GM12878 (cell line): Measurements from ENCODE around the gene ZNF280C. TPM values are rescaled to one million over a fixed set of nuclear protein-coding genes. Genes with fewer than 3 reads are reported as not detected.

Experiments used
- ATAC-seq: fragments of 200-7000 bp; cut with Tn5 transposase; 3 replicates; pipeline ENCODE4 v1.9.1; 2020; ENCODE audit warnings: mild to moderate bottlenecking, moderate library complexity
- BruUV-seq: library from RNA; stranded (reverse); fragments of 400-500 nt; replicated peaks from 2 replicates; lab custom pipeline; 2021; lab: Mats Ljungman, UMichigan
- CTCF ChIA-PET: fragments of 300-600 bp; sonication (Branson Sonifier 250); formaldehyde crosslinking; extraction: SDS; loops from one replicate; lab custom pipeline; 2021; ENCODE audit warnings: inconsistent platforms; lab: Yijun Ruan, JAX
- POLR2A ChIA-PET: fragments of 350-600 bp; formaldehyde crosslinking; extraction: SDS; loops from one replicate; lab custom pipeline; 2021; ENCODE audit warnings: inconsistent platforms; lab: Charles Lee
- RAD21 ChIA-PET: fragments of 300-600 bp; sonication (Branson Sonifier 250); formaldehyde crosslinking; loops from one replicate; lab custom pipeline; 2023; ENCODE audit warnings: antibody characterized with exemption; ENCODE audit not compliant: unreplicated experiment; lab: Charles Lee
- SMC1A ChIA-PET: fragments of 300-600 bp; sonication (Branson Sonifier 250); formaldehyde crosslinking; loops from one replicate; lab custom pipeline; 2023; ENCODE audit not compliant: unreplicated experiment, uncharacterized antibody; lab: Charles Lee
- DNase-seq: peaks from one replicate; pipeline ENCODE4 v3.0.0-alpha.2; 2011; ENCODE audit warnings: low read depth, low spot score
- FAIRE-seq: peaks from 3 replicates; lab custom pipeline; 2011; peaks lifted over from hg19 to GRCh38; lab: Jason Lieb, UNC
- H2AFZ ChIP-seq: 2 replicates; pipeline ENCODE4 v1.6.0; 2011; ENCODE audit warnings: low read depth, low read length, control low read depth; ENCODE audit not compliant: control insufficient read depth
- H3K27ac ChIP-seq: 2 replicates; pipeline ENCODE4 v1.5.1; 2011; ENCODE audit warnings: control low read depth; ENCODE audit not compliant: control insufficient read depth, insufficient read depth
- H3K27me3 ChIP-seq, 2 experiments: replicated peaks in 1 of 2; 2 replicates each; pipeline versions ENCODE4 v1.6.0 to v1.6.1; 2011; ENCODE audit warnings: low read length in 1 of 2; ENCODE audit not compliant: control insufficient read depth in 2 of 2, insufficient read depth in 2 of 2
- H3K36me3 ChIP-seq, 2 experiments: 2 replicates each; pipeline ENCODE4 v1.5.1; 2011; ENCODE audit warnings: low read length in 1 of 2; ENCODE audit not compliant: control insufficient read depth in 2 of 2, insufficient read depth in 2 of 2
- H3K4me1 ChIP-seq: 2 replicates; pipeline ENCODE4 v1.6.1; 2011; ENCODE audit warnings: mild to moderate bottlenecking, low read length, moderate library complexity, mixed read lengths; ENCODE audit not compliant: control insufficient read depth, insufficient read depth
- H3K4me2 ChIP-seq: 2 replicates; pipeline ENCODE4 v1.6.0; 2011; ENCODE audit warnings: control low read depth; ENCODE audit not compliant: control insufficient read depth, insufficient read depth
- H3K4me3 ChIP-seq: fragments of 200-600 bp; sonication (generic); 2 replicates; pipeline ENCODE4 v1.5.1; 2016
- H3K79me2 ChIP-seq: 2 replicates; pipeline ENCODE4 v1.6.0; 2011; ENCODE audit warnings: low read length; ENCODE audit not compliant: control insufficient read depth, insufficient read depth
- H3K9ac ChIP-seq: 2 replicates; pipeline ENCODE4 v1.8.0; 2011; ENCODE audit warnings: low read length, control low read depth, mixed read lengths; ENCODE audit not compliant: control insufficient read depth, insufficient read depth
- H3K9me3 ChIP-seq: replicated peaks from 3 replicates; pipeline ENCODE4 v1.5.1; 2011; ENCODE audit warnings: mild to moderate bottlenecking, low read length; ENCODE audit not compliant: control insufficient read depth, insufficient read depth
- H4K20me1 ChIP-seq: 2 replicates; pipeline ENCODE4 v1.6.0; 2011; ENCODE audit not compliant: control insufficient read depth, insufficient read depth
- ASH2L ChIP-seq: fragments of 300-600, 200-600 bp; sonication (generic); IDR thresholded peaks from 2 replicates; pipeline ENCODE4 v1.6.1; 2017; ENCODE audit warnings: low read depth, mild to moderate bottlenecking, borderline replicate concordance
- EGR1 ChIP-seq, 2 experiments: IDR thresholded peaks; 1 replicate in 1 of 2; 2 replicates in 1 of 2; pipeline ENCODE4 v1.6.1; 2011 to 2012; ENCODE audit warnings: low read depth in 2 of 2, low read length in 2 of 2, borderline replicate concordance in 1 of 2, mild to moderate bottlenecking in 1 of 2, moderate library complexity in 1 of 2
- ESRRA ChIP-seq: IDR thresholded peaks from 2 replicates; pipeline ENCODE4 v1.6.1; 2012; ENCODE audit warnings: mild to moderate bottlenecking, low read length, improper control_type of control experiment
- EZH2 ChIP-seq: IDR thresholded peaks from 2 replicates; pipeline ENCODE4 v1.6.1; 2012; ENCODE audit warnings: low read depth, mild to moderate bottlenecking, control low read depth, inconsistent platforms, low read length, borderline replicate concordance; ENCODE audit not compliant: control insufficient read depth
- FOXK2 ChIP-seq: fragments of 450-650 bp; IDR thresholded peaks from 2 replicates; pipeline ENCODE4 v1.6.1; 2017; ENCODE audit warnings: mild to moderate bottlenecking, moderate library complexity
- HDAC6 ChIP-seq: fragments of 200-600 bp; sonication (generic); IDR thresholded peaks from one replicate; pipeline ENCODE4 v1.8.0; 2017; ENCODE audit warnings: antibody characterized with exemption; ENCODE audit not compliant: unreplicated experiment
- HDGF ChIP-seq: fragments of 450-650 bp; IDR thresholded peaks from 2 replicates; pipeline ENCODE4 v1.6.1; 2016; ENCODE audit warnings: antibody characterized with exemption
- MYB ChIP-seq: fragments of 150-350 bp; IDR thresholded peaks from 2 replicates; pipeline ENCODE4 v1.6.1; 2014; ENCODE audit warnings: mild to moderate bottlenecking, low read depth, low read length, borderline replicate concordance
- NFXL1 ChIP-seq: fragments of 450-650 bp; IDR thresholded peaks from 2 replicates; pipeline ENCODE4 v1.6.1; 2017; ENCODE audit warnings: antibody characterized with exemption, mild to moderate bottlenecking, borderline replicate concordance
- POLR2A ChIP-seq: IDR thresholded peaks from 2 replicates; pipeline ENCODE4 v1.6.1; 2011; ENCODE audit warnings: low read depth, mild to moderate bottlenecking, low read length
- STAT3 ChIP-seq: IDR thresholded peaks from 2 replicates; pipeline ENCODE4 v1.6.1; 2011; ENCODE audit warnings: low read depth, low read length, improper control_type of control experiment
- WGBS: methylation state at CpG from one replicate; pipeline ENCODE4 v1.1.6; 2016; ENCODE audit warnings: low lambda C conversion rate; ENCODE audit not compliant: insufficient replicate concordance, insufficient coverage; ENCODE audit errors: missing lambda C conversion rate; 5-methylcytosine and 5-hydroxymethylcytosine counted together
- in situ Hi-C: fragments of 300-500 bp; cut with MboI; formaldehyde crosslinking; loops from 9 replicates; pipeline ENCODE4 v1.14.3; 2018; ENCODE audit warnings: mixed read lengths
- intact Hi-C: fragments of 100-400 bp; cut with micrococcal nuclease; formaldehyde crosslinking; loops from one replicate; pipeline ENCODE4 v1.14.2; 2022; ENCODE audit not compliant: unreplicated experiment
- polyA plus RNA-seq, 11 experiments: library from polyadenylated mRNA; depleted of rRNA in 4 of 11; unstranded in 6 of 11; stranded (reverse) in 5 of 11; fragments of >200 nt; fragmentation: Nextera tagmentation in 4 of 11; fragmentation: Illumina TruSeq in 1 of 11; extraction: Ambion mirVana in 4 of 11; extraction: Trizol in 1 of 11; gene quantifications; 1 replicate in 1 of 11; 2 replicates in 10 of 11; pipeline versions ENCODE4 v1.2.1 to v1.2.3, GENCODE V29; 2011 to 2016; ENCODE audit warnings: inconsistent platforms in 2 of 11, missing spikeins in 2 of 11, low read depth in 1 of 11
- total RNA-seq, 4 experiments: library from RNA; depleted of rRNA in 3 of 4; stranded (reverse); fragments of >200 nt in 3 of 4; fragmentation: Illumina TruSeq in 1 of 4; extraction: Trizol in 1 of 4; gene quantifications; 2 replicates each; pipeline versions ENCODE4 v1.2.1 to v1.2.3, GENCODE V29; 2013 to 2021
- TF ChIP-seq, protein P1 (sequence below): IDR thresholded peaks from 2 replicates; pipeline ENCODE4 v1.6.1; 2012; ENCODE audit warnings: improper control_type of control experiment, low read depth, low read length; ENCODE audit not compliant: insufficient replicate concordance
- TF ChIP-seq, protein P2 (sequence below): fragments of 450-650 bp; conservative IDR thresholded peaks from 2 replicates; pipeline ENCODE4 v1.6.1; 2017; ENCODE audit warnings: mild to moderate bottlenecking, moderate library complexity
- TF ChIP-seq, protein P3 (sequence below): fragments of 150-350 bp; IDR thresholded peaks from 2 replicates; pipeline ENCODE4 v1.6.1; 2016; ENCODE audit warnings: low read depth, low read length

Gene ZNF280C
- total and polyA plus RNA-seq, 10 of the 15 experiments (the other 5 are each of a cell fraction or from before 2014, with no cell fraction given): 0.82 to 8.8 (median 5.7) TPM

DNA sequence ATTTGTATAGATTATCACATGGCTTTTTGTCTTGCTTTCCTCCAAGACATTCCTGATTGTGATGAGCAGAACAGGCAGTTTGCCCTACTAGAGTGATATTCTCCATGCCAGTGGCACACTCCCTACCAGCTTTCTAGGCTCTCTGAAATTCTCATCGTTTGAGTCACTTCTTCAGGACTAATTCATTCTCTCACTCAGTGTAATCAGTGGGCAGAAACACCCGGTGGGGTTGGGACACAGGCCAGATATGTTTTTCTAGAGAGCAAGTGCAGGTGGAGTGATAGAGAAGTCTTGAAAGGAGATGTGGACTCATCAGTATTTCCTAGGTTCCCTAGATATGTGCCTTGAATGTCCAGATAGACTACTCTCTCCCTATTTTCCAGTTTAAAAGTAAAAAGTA, 83.8 kb downstream of the ZNF280C start:
- no peak for DNase-seq
- Histone ChIP-seq H3K4me1 (peaks cover 7% of the 10 kb centered on the region), H3K9me3 (no peaks in the 10 kb centered on the region; the same call in 2 of the 3 replicates), H2AFZ (no peak overlapping the region), H3K79me2 (peaks cover 2% of the 10 kb centered on the region; the same call in 1 of the 2 replicates), H4K20me1 (no peaks in the 10 kb centered on the region), H3K27me3 (no peaks in the 10 kb centered on the region), H3K27ac (no peak overlapping the region), H3K9ac (no peak overlapping the region), H3K4me2 (no peak overlapping the region), H3K4me3 (no peak overlapping the region), H3K36me3 (0 out of 4 replicates have a peak, but pooled peaks cover 0 to 3% of the 10 kb centered on the region in 2 experiments)
- WGBS: 29% methylated on average over 2 of the region's 2 CpGs
- POLR2A ChIA-PET: interaction anchor here (0.7 kb wide), 1 partner anchor 60 kb away, joined by 3 read pairs; no protein-coding TSS in a partner anchor
- FAIRE-seq: no peak
- ATAC-seq: no peak
- RAD21 ChIA-PET: no interaction called here
- SMC1A ChIA-PET: no interaction called here
- BruUV-seq: no TSS peak
- intact Hi-C loops: no loop called here
- CTCF ChIA-PET: interaction anchor here (1.0 kb wide), 1 partner anchor 105 kb away, joined by 3 read pairs; no protein-coding TSS in a partner anchor
- in situ Hi-C loops: loop anchor here (25.0 kb wide), 1 partner anchor 573 kb away; no protein-coding TSS in a partner anchor
- TF ChIP-seq HDAC6: no peak
- TF ChIP-seq, protein P1, sequence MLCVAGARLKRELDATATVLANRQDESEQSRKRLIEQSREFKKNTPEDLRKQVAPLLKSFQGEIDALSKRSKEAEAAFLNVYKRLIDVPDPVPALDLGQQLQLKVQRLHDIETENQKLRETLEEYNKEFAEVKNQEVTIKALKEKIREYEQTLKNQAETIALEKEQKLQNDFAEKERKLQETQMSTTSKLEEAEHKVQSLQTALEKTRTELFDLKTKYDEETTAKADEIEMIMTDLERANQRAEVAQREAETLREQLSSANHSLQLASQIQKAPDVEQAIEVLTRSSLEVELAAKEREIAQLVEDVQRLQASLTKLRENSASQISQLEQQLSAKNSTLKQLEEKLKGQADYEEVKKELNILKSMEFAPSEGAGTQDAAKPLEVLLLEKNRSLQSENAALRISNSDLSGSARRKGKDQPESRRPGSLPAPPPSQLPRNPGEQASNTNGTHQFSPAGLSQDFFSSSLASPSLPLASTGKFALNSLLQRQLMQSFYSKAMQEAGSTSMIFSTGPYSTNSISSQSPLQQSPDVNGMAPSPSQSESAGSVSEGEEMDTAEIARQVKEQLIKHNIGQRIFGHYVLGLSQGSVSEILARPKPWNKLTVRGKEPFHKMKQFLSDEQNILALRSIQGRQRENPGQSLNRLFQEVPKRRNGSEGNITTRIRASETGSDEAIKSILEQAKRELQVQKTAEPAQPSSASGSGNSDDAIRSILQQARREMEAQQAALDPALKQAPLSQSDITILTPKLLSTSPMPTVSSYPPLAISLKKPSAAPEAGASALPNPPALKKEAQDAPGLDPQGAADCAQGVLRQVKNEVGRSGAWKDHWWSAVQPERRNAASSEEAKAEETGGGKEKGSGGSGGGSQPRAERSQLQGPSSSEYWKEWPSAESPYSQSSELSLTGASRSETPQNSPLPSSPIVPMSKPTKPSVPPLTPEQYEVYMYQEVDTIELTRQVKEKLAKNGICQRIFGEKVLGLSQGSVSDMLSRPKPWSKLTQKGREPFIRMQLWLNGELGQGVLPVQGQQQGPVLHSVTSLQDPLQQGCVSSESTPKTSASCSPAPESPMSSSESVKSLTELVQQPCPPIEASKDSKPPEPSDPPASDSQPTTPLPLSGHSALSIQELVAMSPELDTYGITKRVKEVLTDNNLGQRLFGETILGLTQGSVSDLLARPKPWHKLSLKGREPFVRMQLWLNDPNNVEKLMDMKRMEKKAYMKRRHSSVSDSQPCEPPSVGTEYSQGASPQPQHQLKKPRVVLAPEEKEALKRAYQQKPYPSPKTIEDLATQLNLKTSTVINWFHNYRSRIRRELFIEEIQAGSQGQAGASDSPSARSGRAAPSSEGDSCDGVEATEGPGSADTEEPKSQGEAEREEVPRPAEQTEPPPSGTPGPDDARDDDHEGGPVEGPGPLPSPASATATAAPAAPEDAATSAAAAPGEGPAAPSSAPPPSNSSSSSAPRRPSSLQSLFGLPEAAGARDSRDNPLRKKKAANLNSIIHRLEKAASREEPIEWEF: no peak
- no peak for TF ChIP-seq EZH2
- no peak for TF ChIP-seq FOXK2
- TF ChIP-seq, protein P2, sequence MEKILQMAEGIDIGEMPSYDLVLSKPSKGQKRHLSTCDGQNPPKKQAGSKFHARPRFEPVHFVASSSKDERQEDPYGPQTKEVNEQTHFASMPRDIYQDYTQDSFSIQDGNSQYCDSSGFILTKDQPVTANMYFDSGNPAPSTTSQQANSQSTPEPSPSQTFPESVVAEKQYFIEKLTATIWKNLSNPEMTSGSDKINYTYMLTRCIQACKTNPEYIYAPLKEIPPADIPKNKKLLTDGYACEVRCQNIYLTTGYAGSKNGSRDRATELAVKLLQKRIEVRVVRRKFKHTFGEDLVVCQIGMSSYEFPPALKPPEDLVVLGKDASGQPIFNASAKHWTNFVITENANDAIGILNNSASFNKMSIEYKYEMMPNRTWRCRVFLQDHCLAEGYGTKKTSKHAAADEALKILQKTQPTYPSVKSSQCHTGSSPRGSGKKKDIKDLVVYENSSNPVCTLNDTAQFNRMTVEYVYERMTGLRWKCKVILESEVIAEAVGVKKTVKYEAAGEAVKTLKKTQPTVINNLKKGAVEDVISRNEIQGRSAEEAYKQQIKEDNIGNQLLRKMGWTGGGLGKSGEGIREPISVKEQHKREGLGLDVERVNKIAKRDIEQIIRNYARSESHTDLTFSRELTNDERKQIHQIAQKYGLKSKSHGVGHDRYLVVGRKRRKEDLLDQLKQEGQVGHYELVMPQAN: no peak
- TF ChIP-seq ASH2L: no peak
- TF ChIP-seq STAT3: no peak
- TF ChIP-seq MYB: no peak
- TF ChIP-seq, protein P3, sequence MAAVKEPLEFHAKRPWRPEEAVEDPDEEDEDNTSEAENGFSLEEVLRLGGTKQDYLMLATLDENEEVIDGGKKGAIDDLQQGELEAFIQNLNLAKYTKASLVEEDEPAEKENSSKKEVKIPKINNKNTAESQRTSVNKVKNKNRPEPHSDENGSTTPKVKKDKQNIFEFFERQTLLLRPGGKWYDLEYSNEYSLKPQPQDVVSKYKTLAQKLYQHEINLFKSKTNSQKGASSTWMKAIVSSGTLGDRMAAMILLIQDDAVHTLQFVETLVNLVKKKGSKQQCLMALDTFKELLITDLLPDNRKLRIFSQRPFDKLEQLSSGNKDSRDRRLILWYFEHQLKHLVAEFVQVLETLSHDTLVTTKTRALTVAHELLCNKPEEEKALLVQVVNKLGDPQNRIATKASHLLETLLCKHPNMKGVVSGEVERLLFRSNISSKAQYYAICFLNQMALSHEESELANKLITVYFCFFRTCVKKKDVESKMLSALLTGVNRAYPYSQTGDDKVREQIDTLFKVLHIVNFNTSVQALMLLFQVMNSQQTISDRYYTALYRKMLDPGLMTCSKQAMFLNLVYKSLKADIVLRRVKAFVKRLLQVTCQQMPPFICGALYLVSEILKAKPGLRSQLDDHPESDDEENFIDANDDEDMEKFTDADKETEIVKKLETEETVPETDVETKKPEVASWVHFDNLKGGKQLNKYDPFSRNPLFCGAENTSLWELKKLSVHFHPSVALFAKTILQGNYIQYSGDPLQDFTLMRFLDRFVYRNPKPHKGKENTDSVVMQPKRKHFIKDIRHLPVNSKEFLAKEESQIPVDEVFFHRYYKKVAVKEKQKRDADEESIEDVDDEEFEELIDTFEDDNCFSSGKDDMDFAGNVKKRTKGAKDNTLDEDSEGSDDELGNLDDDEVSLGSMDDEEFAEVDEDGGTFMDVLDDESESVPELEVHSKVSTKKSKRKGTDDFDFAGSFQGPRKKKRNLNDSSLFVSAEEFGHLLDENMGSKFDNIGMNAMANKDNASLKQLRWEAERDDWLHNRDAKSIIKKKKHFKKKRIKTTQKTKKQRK: no peak
- no peak for TF ChIP-seq POLR2A
- TF ChIP-seq ESRRA: no peak
- TF ChIP-seq HDGF: no peak
- no peak for TF ChIP-seq EGR1 (IDR thresholded peaks at IDR 0.05; ENCODE audit: borderline replicate concordance in 1 of 2, low read depth in 2 of 2, low read length in 2 of 2)
- no peak for TF ChIP-seq NFXL1
